Keratinocyte (primary cell): ENCODE measurements around the gene AKAP4. TPM values are rescaled to one million over a fixed set of nuclear protein-coding genes. Genes with fewer than 3 reads are reported as not detected.

Source experiments
- DNase-seq: peaks from one replicate; pipeline ENCODE4 v3.0.0-alpha.2; 2011; ENCODE audit warnings: low read depth, missing footprints, low spot score
- FAIRE-seq: peaks from 2 replicates; lab custom pipeline; 2011; peaks lifted over from hg19 to GRCh38; lab: Jason Lieb, UNC
- H2AFZ ChIP-seq: 2 replicates; pipeline ENCODE4 v1.6.0; 2012; ENCODE audit warnings: low read length, control low read depth, inconsistent platforms; ENCODE audit not compliant: control insufficient read depth
- H3K27ac ChIP-seq: 2 replicates; pipeline ENCODE4 v1.5.1; 2011; ENCODE audit warnings: low read length; ENCODE audit not compliant: control insufficient read depth, insufficient read depth
- H3K27me3 ChIP-seq: 3 replicates; pipeline ENCODE4 v1.6.0; 2011; ENCODE audit warnings: low read length; ENCODE audit not compliant: control insufficient read depth, insufficient read depth; ENCODE audit errors: extremely low read depth
- H3K36me3 ChIP-seq, 2 experiments: 2 replicates in 1 of 2; 3 replicates in 1 of 2; pipeline ENCODE4 v1.5.1; 2011; ENCODE audit warnings: low read length in 2 of 2, mild to moderate bottlenecking in 1 of 2; ENCODE audit not compliant: control insufficient read depth in 2 of 2, insufficient read depth in 2 of 2; ENCODE audit errors: extremely low read depth in 1 of 2
- H3K4me1 ChIP-seq: 3 replicates; pipeline ENCODE4 v1.5.1; 2011; ENCODE audit warnings: low read length; ENCODE audit not compliant: control insufficient read depth, insufficient read depth; ENCODE audit errors: extremely low read depth
- H3K4me2 ChIP-seq: 3 replicates; pipeline ENCODE4 v1.6.0; 2011; ENCODE audit warnings: low read depth, low read length; ENCODE audit not compliant: control insufficient read depth, insufficient read depth; ENCODE audit errors: extremely low read depth
- H3K4me3 ChIP-seq, 3 experiments: fragments of 200-600 bp in 1 of 3; sonication (generic) in 1 of 3; 2 replicates in 2 of 3; 3 replicates in 1 of 3; pipeline ENCODE4 v1.5.1; 2011 to 2016; ENCODE audit warnings: low read length in 3 of 3, mild to moderate bottlenecking in 3 of 3, control low read depth in 2 of 3, inconsistent platforms in 1 of 3, low read depth in 1 of 3, mixed read lengths in 1 of 3, mixed run types in 1 of 3, moderate library complexity in 1 of 3; ENCODE audit not compliant: control insufficient read depth in 2 of 3, insufficient read depth in 2 of 3; ENCODE audit errors: extremely low read depth in 1 of 3
- H3K79me2 ChIP-seq: 2 replicates; pipeline ENCODE4 v1.6.0; 2012; ENCODE audit warnings: low read length; ENCODE audit not compliant: control insufficient read depth, insufficient read depth
- H3K9ac ChIP-seq: 3 replicates; pipeline ENCODE4 v1.6.0; 2011; ENCODE audit warnings: low read length; ENCODE audit not compliant: control insufficient read depth, insufficient read depth; ENCODE audit errors: extremely low read depth
- H3K9me1 ChIP-seq: 3 replicates; pipeline ENCODE4 v1.6.0; 2011; ENCODE audit warnings: low read length; ENCODE audit not compliant: control insufficient read depth, insufficient read depth; ENCODE audit errors: extremely low read depth
- H3K9me3 ChIP-seq: 2 replicates; pipeline ENCODE4 v1.5.1; 2012; ENCODE audit warnings: low read depth, low read length; ENCODE audit not compliant: control insufficient read depth
- H4K20me1 ChIP-seq: 3 replicates; pipeline ENCODE4 v1.6.0; 2011; ENCODE audit warnings: low read length; ENCODE audit not compliant: control insufficient read depth, insufficient read depth; ENCODE audit errors: extremely low read depth
- CTCF ChIP-seq, 3 experiments: IDR thresholded peaks in 1 of 3; conservative IDR thresholded peaks in 1 of 3; optimal IDR thresholded peaks in 1 of 3; 2 replicates in 2 of 3; 3 replicates in 1 of 3; pipeline versions ENCODE3 to v1.5.1; 2011; ENCODE audit warnings: low read length in 3 of 3, mild to moderate bottlenecking in 3 of 3, moderate library complexity in 2 of 3, control low read depth in 1 of 3, inconsistent platforms in 1 of 3; ENCODE audit not compliant: insufficient read depth in 2 of 3; ENCODE audit errors: extremely low read depth in 1 of 3
- EZH2 ChIP-seq: IDR thresholded peaks from one replicate; pipeline ENCODE4 v1.6.1; 2012; ENCODE audit warnings: inconsistent platforms, mild to moderate bottlenecking, low read length, moderate library complexity
- dilution Hi-C: fragments of 300-500 bp; cut with MboI; formaldehyde crosslinking; loops from one replicate; pipeline ENCODE4 v1.7.0; 2020; ENCODE audit warnings: low sequenced_read_pairs; ENCODE audit not compliant: extremely low pct_ligation_motif_present
- polyA plus RNA-seq, 5 experiments: library from polyadenylated mRNA; depleted of rRNA in 3 of 5; stranded (reverse) in 3 of 5; stranded (forward) in 1 of 5; unstranded in 1 of 5; fragments of >200 nt; gene quantifications; 1 replicate in 1 of 5; 2 replicates in 3 of 5; 3 replicates in 1 of 5; pipeline versions ENCODE4 v1.2.1 to v1.2.3, GENCODE V29; 2011 to 2012; ENCODE audit warnings: missing spikeins in 2 of 5, low read depth in 1 of 5, low replicate concordance in 1 of 5

Gene AKAP4
- polyA plus RNA-seq, 1 donor (not counting 4 experiments of a cell fraction or from before 2014, with no cell fraction given): not detected

GRCh38 chrX:50158593-50158992 lies 42.2 kb downstream of the AKAP4 start:
- H3K27ac ChIP-seq: no peak overlapping the region
- no peaks in the 10 kb centered on the region for H3K9me3 ChIP-seq
- DNase-seq: no peak
- no peaks in the 10 kb centered on the region for H3K79me2 ChIP-seq
- H3K4me2 ChIP-seq: no peak overlapping the region
- H4K20me1 ChIP-seq: no peaks in the 10 kb centered on the region
- no peak overlapping the region for H2AFZ ChIP-seq
- TF ChIP-seq EZH2 (no peak), CTCF (optimal IDR thresholded peaks at IDR 0.05 in 1 of 3, IDR thresholded peaks at IDR 0.05 in 1 of 3, conservative IDR thresholded peaks at IDR 0.05 in 1 of 3; ENCODE audit: extremely low read depth in 1 of 3, insufficient read depth in 2 of 3, low read length in 3 of 3) (no peak)
- no peak for FAIRE-seq
- no peaks in the 10 kb centered on the region for H3K9me1 ChIP-seq
- no peak overlapping the region for H3K9ac ChIP-seq
- no peak overlapping the region for H3K4me3 ChIP-seq
- H3K27me3 ChIP-seq: no peaks in the 10 kb centered on the region
- no peaks in the 10 kb centered on the region for H3K36me3 ChIP-seq
- H3K4me1 ChIP-seq: no peaks in the 10 kb centered on the region
- dilution Hi-C loops: no loop called here

GRCh38 chrX:50157545-50158135 lies 43.2 kb downstream of the AKAP4 start:
- Histone ChIP-seq H3K9me3 (no peaks in the 10 kb centered on the region), H3K4me1 (no peaks in the 10 kb centered on the region), H3K36me3 (no peaks in the 10 kb centered on the region), H4K20me1 (no peaks in the 10 kb centered on the region), H3K4me3 (no peak overlapping the region), H3K27me3 (no peaks in the 10 kb centered on the region), H3K27ac (no peak overlapping the region), H2AFZ (no peak overlapping the region), H3K4me2 (no peak overlapping the region), H3K9me1 (no peaks in the 10 kb centered on the region), H3K79me2 (no peaks in the 10 kb centered on the region), H3K9ac (no peak overlapping the region)
- FAIRE-seq (no peak), DNase-seq (no peak)
- dilution Hi-C loops: no loop called here
- TF ChIP-seq CTCF (optimal IDR thresholded peaks at IDR 0.05 in 1 of 3, IDR thresholded peaks at IDR 0.05 in 1 of 3, conservative IDR thresholded peaks at IDR 0.05 in 1 of 3; ENCODE audit: extremely low read depth in 1 of 3, insufficient read depth in 2 of 3, low read length in 3 of 3): no peak
- TF ChIP-seq EZH2: no peak
